ENCODE measurements around the gene STK32A.

DNA sequence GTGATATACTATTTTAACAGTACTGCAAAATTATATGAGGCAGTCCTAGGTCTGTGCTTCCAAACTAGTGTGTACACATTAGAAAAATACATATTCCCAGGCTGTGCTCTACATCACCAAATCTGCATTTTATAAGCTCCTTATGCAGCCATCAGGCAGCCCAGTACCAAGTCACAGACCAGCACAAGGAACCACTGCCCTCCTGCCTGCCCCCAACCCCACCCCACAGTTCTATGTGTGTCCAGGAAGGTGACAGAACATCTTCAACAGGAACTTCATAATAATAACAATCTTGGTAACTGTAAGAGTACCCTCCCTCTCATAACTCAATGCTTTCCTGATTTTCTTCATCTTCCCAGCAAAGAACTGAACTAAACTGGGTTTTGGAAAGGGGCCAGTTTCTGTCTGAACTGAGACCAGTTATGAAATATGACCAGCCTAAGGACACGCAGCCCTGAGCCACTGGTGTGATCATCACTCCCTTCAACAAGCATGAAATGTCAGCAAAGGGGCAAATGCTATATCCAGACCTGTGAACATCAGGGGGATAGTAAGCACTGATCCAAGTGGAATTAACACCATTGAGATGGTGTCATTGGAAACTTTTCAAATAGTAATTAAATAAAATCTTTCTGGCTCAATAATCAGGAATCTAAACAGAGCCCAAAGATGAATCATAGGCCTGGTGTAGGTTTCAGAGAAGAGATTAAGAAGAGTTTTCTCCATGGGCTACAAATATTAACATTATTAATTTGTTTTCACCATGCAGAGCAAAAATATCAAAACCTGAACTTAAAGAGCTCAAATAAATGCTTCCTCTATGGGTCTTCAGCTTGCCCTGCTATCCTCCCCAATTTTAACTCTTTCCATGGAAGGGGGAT, 192.9 kb downstream of the STK32A start:
- TF ChIP-seq, protein P1, sequence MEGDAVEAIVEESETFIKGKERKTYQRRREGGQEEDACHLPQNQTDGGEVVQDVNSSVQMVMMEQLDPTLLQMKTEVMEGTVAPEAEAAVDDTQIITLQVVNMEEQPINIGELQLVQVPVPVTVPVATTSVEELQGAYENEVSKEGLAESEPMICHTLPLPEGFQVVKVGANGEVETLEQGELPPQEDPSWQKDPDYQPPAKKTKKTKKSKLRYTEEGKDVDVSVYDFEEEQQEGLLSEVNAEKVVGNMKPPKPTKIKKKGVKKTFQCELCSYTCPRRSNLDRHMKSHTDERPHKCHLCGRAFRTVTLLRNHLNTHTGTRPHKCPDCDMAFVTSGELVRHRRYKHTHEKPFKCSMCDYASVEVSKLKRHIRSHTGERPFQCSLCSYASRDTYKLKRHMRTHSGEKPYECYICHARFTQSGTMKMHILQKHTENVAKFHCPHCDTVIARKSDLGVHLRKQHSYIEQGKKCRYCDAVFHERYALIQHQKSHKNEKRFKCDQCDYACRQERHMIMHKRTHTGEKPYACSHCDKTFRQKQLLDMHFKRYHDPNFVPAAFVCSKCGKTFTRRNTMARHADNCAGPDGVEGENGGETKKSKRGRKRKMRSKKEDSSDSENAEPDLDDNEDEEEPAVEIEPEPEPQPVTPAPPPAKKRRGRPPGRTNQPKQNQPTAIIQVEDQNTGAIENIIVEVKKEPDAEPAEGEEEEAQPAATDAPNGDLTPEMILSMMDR (IDR thresholded peaks at IDR 0.05; ENCODE audit: insufficient read depth, low read length) = no peak
- TF ChIP-seq SPI1 (IDR thresholded peaks at IDR 0.05; ENCODE audit: borderline replicate concordance, low read depth) (no peak), POLR2AphosphoS5 (IDR thresholded peaks at IDR 0.05; ENCODE audit: low read depth) (no peak)
- TF ChIP-seq, protein P2, sequence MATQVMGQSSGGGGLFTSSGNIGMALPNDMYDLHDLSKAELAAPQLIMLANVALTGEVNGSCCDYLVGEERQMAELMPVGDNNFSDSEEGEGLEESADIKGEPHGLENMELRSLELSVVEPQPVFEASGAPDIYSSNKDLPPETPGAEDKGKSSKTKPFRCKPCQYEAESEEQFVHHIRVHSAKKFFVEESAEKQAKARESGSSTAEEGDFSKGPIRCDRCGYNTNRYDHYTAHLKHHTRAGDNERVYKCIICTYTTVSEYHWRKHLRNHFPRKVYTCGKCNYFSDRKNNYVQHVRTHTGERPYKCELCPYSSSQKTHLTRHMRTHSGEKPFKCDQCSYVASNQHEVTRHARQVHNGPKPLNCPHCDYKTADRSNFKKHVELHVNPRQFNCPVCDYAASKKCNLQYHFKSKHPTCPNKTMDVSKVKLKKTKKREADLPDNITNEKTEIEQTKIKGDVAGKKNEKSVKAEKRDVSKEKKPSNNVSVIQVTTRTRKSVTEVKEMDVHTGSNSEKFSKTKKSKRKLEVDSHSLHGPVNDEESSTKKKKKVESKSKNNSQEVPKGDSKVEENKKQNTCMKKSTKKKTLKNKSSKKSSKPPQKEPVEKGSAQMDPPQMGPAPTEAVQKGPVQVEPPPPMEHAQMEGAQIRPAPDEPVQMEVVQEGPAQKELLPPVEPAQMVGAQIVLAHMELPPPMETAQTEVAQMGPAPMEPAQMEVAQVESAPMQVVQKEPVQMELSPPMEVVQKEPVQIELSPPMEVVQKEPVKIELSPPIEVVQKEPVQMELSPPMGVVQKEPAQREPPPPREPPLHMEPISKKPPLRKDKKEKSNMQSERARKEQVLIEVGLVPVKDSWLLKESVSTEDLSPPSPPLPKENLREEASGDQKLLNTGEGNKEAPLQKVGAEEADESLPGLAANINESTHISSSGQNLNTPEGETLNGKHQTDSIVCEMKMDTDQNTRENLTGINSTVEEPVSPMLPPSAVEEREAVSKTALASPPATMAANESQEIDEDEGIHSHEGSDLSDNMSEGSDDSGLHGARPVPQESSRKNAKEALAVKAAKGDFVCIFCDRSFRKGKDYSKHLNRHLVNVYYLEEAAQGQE (IDR thresholded peaks at IDR 0.05; ENCODE audit: insufficient replicate concordance, low read depth) = no peak
